ENCODE data around the gene CABCOCO1.

DNA sequence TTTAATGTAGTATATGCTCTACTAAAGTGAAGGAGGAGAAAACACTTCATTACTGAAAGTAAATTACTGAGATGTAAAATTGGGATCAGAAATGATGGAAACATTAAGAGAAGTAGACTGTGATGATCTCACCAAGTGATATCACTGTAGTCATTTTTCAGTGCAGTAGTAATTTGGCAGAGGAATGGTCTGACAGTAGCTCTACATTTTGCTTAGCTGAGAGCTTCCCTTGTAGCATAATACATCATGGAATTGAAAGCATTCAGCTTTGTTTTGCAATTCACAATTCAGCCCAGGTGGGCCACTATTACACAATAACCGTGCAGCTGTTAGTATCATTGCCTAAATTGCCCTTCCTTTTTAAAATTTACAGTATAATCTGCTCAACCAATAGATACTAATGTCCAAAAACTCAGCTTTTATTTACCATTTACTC, 19.4 kb upstream of the CABCOCO1 start:
- TF ChIP-seq TAF1 (IDR thresholded peaks at IDR 0.05; ENCODE audit: borderline replicate concordance, insufficient read depth, low read length) (no peak), POLR2AphosphoS5 (IDR thresholded peaks at IDR 0.05; ENCODE audit: low read depth, low read length) (no peak)

Data from PFSK-1 (cell line).